Measurements from ENCODE around the gene PCP4L1. TPM values are rescaled to one million over a fixed set of nuclear protein-coding genes. Genes with fewer than 3 reads are reported as not detected.

The PCP4L1 gene
- total and polyA plus RNA-seq, 10 donors = 0.19 to 0.26 (median 0.20) TPM; not detected in 6

- H3K4me3 ChIP-seq = peak overlapping the region; percentile 65 to 87 (median 68)
- intact Hi-C loops (cut with DNase I; ENCODE audit: low total_unique reads) = no loop called here
- peak overlapping the region; percentile 64 to 96 (median 84) for H3K27ac ChIP-seq
- DNase-seq = no peak
- H3K4me1 ChIP-seq = peaks cover 18 to 64% (median 47%) of the 10 kb centered on the region in 6 donors
- peaks cover 0 to 19% (median 0%) of the 10 kb centered on the region in 6 donors for H3K36me3 ChIP-seq
- no peaks in the 10 kb centered on the region for H3K9me3 ChIP-seq
- TF ChIP-seq CTCF (IDR thresholded peaks at IDR 0.05 in 8 of 11, conservative IDR thresholded peaks at IDR 0.05 in 3 of 11) (no peak), POLR2A (IDR thresholded peaks at IDR 0.05) (no peak), POLR2AphosphoS5 (IDR thresholded peaks at IDR 0.05) (no peak)
- H3K27me3 ChIP-seq (replicated peaks in 1 of 7) = no peaks in the 10 kb centered on the region
- 5 to 11% (median 8%) methylated on average over 11 to 17 of the region's 17 CpGs for WGBS, 5 donors
These were observed 46.7 kb downstream of the PCP4L1 start for GRCh38 chr1:161304927-161305866.

- peak; percentile 98 for DNase-seq
- intact Hi-C loops (cut with DNase I; ENCODE audit: low total_unique reads) = no loop called here
- WGBS, 5 donors = 0 to 2% (median 1%) methylated on average over 23 to 31 of the region's 31 CpGs
- Histone ChIP-seq H3K9me3 (no peaks in the 10 kb centered on the region), H3K4me3 (peak overlapping the region; percentile 65 to 87 (median 68)), H3K36me3 (peaks cover 0 to 13% (median 0%) of the 10 kb centered on the region in 6 donors), H3K27me3 (replicated peaks in 1 of 7) (no peaks in the 10 kb centered on the region), H3K4me1 (peaks cover 18 to 64% (median 47%) of the 10 kb centered on the region in 6 donors), H3K27ac (peak overlapping the region; percentile 64 to 96 (median 84))
- peak in 2 of 3 donors; percentile 64 to 71 for TF ChIP-seq POLR2A (IDR thresholded peaks at IDR 0.05)
- TF ChIP-seq CTCF (IDR thresholded peaks at IDR 0.05 in 8 of 11, conservative IDR thresholded peaks at IDR 0.05 in 3 of 11) = peak in 9 of 11 experiments; percentile 7 to 57 (median 46)
- peak; percentile 89 to 97 (median 95) for TF ChIP-seq POLR2AphosphoS5 (IDR thresholded peaks at IDR 0.05)
These were observed 47.4 kb downstream of the PCP4L1 start for GRCh38 chr1:161305867-161306519.

- intact Hi-C loops (cut with DNase I; ENCODE audit: low total_unique reads) = no loop called here
- peak overlapping the region in 1 of 8 donors; percentile 21 for H3K4me3 ChIP-seq
- H3K4me1 ChIP-seq = peaks cover 18 to 61% (median 46%) of the 10 kb centered on the region in 6 donors
- peak overlapping the region; percentile 49 to 96 (median 84) for H3K27ac ChIP-seq
- H3K27me3 ChIP-seq (replicated peaks in 1 of 7) = no peaks in the 10 kb centered on the region
- H3K9me3 ChIP-seq = no peaks in the 10 kb centered on the region
- DNase-seq = peak; percentile 83
- 75 to 85% (median 83%) methylated on average over 7 of the region's 7 CpGs for WGBS, 5 donors
- peaks cover 0 to 13% (median 0%) of the 10 kb centered on the region in 6 donors for H3K36me3 ChIP-seq
- TF ChIP-seq CTCF (IDR thresholded peaks at IDR 0.05 in 8 of 11, conservative IDR thresholded peaks at IDR 0.05 in 3 of 11) (no peak), POLR2AphosphoS5 (IDR thresholded peaks at IDR 0.05) (peak in 1 of 3 donors; percentile 9)
These were observed 48.8 kb downstream of the PCP4L1 start for GRCh38 chr1:161307230-161307768.

All from spleen (tissue), 11 donors.